Breast epithelium (tissue), 3 donors: ENCODE measurements around the gene REELD1.

Experiments
- POLR2A ChIP-seq: fragments of 450-650 bp; IDR thresholded peaks from one replicate; pipeline ENCODE4 v1.6.1; 2016; ENCODE audit warnings: antibody characterized with exemption, mild to moderate bottlenecking, moderate library complexity
- TF ChIP-seq, protein P1 (sequence below), 3 donors: fragments of 450-650 bp; IDR thresholded peaks; one replicate each; pipeline ENCODE4 v1.5.1; 2016 to 2017; ENCODE audit warnings: antibody characterized with exemption in 3 of 3, mild to moderate bottlenecking in 3 of 3, moderate library complexity in 3 of 3

DNA sequence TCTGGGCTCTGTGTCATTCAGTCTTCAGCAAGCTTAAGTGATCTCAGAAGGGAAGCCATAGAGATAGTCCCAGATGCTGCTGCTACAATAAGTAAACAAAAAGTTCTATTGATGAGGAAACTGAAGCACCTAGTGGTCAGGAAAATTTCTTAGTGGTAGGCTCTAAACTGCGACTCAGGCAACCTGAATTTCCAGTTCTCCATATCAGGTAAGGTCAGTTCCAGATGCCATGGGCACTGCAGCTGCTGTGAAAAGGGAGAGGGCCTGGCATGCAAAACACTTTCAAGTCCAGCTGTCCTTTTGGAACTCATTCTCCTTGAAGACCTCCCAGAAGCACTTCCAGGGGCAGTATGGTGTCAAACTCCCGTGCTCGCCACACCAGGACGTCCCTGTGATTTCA lies 46.2 kb downstream of the REELD1 start:
- TF ChIP-seq POLR2A = no peak
- TF ChIP-seq, protein P1, sequence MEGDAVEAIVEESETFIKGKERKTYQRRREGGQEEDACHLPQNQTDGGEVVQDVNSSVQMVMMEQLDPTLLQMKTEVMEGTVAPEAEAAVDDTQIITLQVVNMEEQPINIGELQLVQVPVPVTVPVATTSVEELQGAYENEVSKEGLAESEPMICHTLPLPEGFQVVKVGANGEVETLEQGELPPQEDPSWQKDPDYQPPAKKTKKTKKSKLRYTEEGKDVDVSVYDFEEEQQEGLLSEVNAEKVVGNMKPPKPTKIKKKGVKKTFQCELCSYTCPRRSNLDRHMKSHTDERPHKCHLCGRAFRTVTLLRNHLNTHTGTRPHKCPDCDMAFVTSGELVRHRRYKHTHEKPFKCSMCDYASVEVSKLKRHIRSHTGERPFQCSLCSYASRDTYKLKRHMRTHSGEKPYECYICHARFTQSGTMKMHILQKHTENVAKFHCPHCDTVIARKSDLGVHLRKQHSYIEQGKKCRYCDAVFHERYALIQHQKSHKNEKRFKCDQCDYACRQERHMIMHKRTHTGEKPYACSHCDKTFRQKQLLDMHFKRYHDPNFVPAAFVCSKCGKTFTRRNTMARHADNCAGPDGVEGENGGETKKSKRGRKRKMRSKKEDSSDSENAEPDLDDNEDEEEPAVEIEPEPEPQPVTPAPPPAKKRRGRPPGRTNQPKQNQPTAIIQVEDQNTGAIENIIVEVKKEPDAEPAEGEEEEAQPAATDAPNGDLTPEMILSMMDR (IDR thresholded peaks at IDR 0.05) = no peak
